Fibroblast of skin of abdomen (primary cell): ENCODE measurements around the gene LAYN.

Experiments used
- DNase-seq: peaks from one replicate; pipeline ENCODE4 v3.0.0-alpha.2; 2013

LAYN gene

GRCh38 chr11:111531687-111532364 is 8.7 kb upstream of the LAYN start:
- peak; percentile 90 for DNase-seq

- DNase-seq: no peak
These were observed 8.2 kb upstream of the LAYN start for GRCh38 chr11:111532365-111532709.

GRCh38 chr11:111535281-111535680 is 5.2 kb upstream of the LAYN start:
- DNase-seq: no peak

- no peak for DNase-seq
These were observed 3.1 kb upstream of the LAYN start for GRCh38 chr11:111537336-111537860.

GRCh38 chr11:111538407-111539114 is 2.0 kb upstream of the LAYN start:
- DNase-seq: no peak

GRCh38 chr11:111539426-111540113 is 950 bp upstream of the LAYN start:
- no peak for DNase-seq

GRCh38 chr11:111540937-111541253 is 375 bp downstream of the LAYN start:
- no peak for DNase-seq

- peak; percentile 88 for DNase-seq
These were observed 938 bp downstream of the LAYN start for GRCh38 chr11:111541254-111542061.

- no peak for DNase-seq
These were observed 2.2 kb downstream of the LAYN start for GRCh38 chr11:111542606-111543275.

- no peak for DNase-seq
These were observed 8.0 kb downstream of the LAYN start for GRCh38 chr11:111548525-111548924.

GRCh38 chr11:111549196-111549868 is 8.8 kb downstream of the LAYN start:
- DNase-seq: peak; percentile 57

- DNase-seq: no peak
These were observed 9.3 kb downstream of the LAYN start for GRCh38 chr11:111549869-111550203.

GRCh38 chr11:111550258-111550657 is 9.7 kb downstream of the LAYN start:
- no peak for DNase-seq

- DNase-seq: no peak
These were observed 14.0 kb downstream of the LAYN start for GRCh38 chr11:111554532-111554931.

- peak; percentile 79 for DNase-seq
These were observed 14.7 kb downstream of the LAYN start for GRCh38 chr11:111555255-111555654.

- peak; percentile 99 for DNase-seq
These were observed 17.0 kb downstream of the LAYN start for GRCh38 chr11:111557425-111558111.

GRCh38 chr11:111559800-111560464 is 19.4 kb downstream of the LAYN start:
- DNase-seq: no peak

- no peak for DNase-seq
These were observed 20.3 kb downstream of the LAYN start for GRCh38 chr11:111560800-111561199.

GRCh38 chr11:111561306-111561705 is 20.8 kb downstream of the LAYN start:
- DNase-seq: no peak

GRCh38 chr11:111561791-111562325 is 21.3 kb downstream of the LAYN start:
- DNase-seq: peak; percentile 91
